Medulla oblongata (tissue), 1 donor: ENCODE results near the gene DDX59.

Source experiments
- DNase-seq: peaks from one replicate; pipeline ENCODE4 v3.0.0-alpha.2; 2015; ENCODE audit errors: extremely low spot score

Gene DDX59

GRCh38 chr1:200669314-200670241 is at the start of gene DDX59:
Gene DDX59 (minus strand): TSS chr1:200669907. CDS start chr1:200666740, 3,167 bp downstream.
- DNase-seq: peak; percentile 96

- no peak for DNase-seq
Observed at GRCh38 chr1:200714504-200715187, 44.9 kb upstream of the DDX59 start.

GRCh38 chr1:200710166-200710565 is 40.5 kb upstream of the DDX59 start:
- DNase-seq: no peak

GRCh38 chr1:200708769-200709168 is 39.1 kb upstream of the DDX59 start:
- DNase-seq: no peak

GRCh38 chr1:200708161-200708560 is 38.5 kb upstream of the DDX59 start:
- DNase-seq: no peak

GRCh38 chr1:200707116-200707515 is 37.4 kb upstream of the DDX59 start:
- DNase-seq: no peak

- DNase-seq: no peak
Observed at GRCh38 chr1:200706111-200706814, 36.6 kb upstream of the DDX59 start.

- DNase-seq: no peak
Observed at GRCh38 chr1:200704986-200705500, 35.3 kb upstream of the DDX59 start.

GRCh38 chr1:200699871-200700270 is 30.2 kb upstream of the DDX59 start:
- no peak for DNase-seq

- no peak for DNase-seq
Observed at GRCh38 chr1:200694738-200695137, 25.0 kb upstream of the DDX59 start.

GRCh38 chr1:200693327-200693726 is 23.6 kb upstream of the DDX59 start:
- no peak for DNase-seq

- DNase-seq: no peak
Observed at GRCh38 chr1:200692316-200692715, 22.6 kb upstream of the DDX59 start.

GRCh38 chr1:200686620-200687019 is 16.9 kb upstream of the DDX59 start:
- no peak for DNase-seq

- DNase-seq: no peak
Observed at GRCh38 chr1:200684015-200684414, 14.3 kb upstream of the DDX59 start.

- DNase-seq: no peak
Observed at GRCh38 chr1:200683298-200683697, 13.6 kb upstream of the DDX59 start.

GRCh38 chr1:200681231-200681630 is 11.5 kb upstream of the DDX59 start:
- DNase-seq: no peak

GRCh38 chr1:200676829-200677228 is 7.1 kb upstream of the DDX59 start:
- no peak for DNase-seq

GRCh38 chr1:200675588-200675852 is 5.8 kb upstream of the DDX59 start:
- no peak for DNase-seq

- DNase-seq: no peak
Observed at GRCh38 chr1:200674838-200675587, 5.3 kb upstream of the DDX59 start.

- no peak for DNase-seq
Observed at GRCh38 chr1:200673952-200674823, 4.5 kb upstream of the DDX59 start.
